Heart right ventricle (tissue), 16 donors: Measurements from ENCODE around the gene DUSP16. TPM values are rescaled to one million over a fixed set of nuclear protein-coding genes. Genes with fewer than 3 reads are reported as not detected.

Experiments
- ATAC-seq, 8 donors: fragments of 200-7000 bp; cut with Tn5 transposase; one replicate each; pipeline ENCODE4 v1.9.1; 2020; ENCODE audit warnings: mild to moderate bottlenecking in 8 of 8, moderate library complexity in 8 of 8, moderate number of reproducible peaks in 1 of 8
- DNase-seq, 2 donors: peaks; one replicate each; pipeline ENCODE4 v3.0.0-alpha.2; 2020
- H3K27ac ChIP-seq, 10 donors: fragments of 200-600 bp; sonication (generic) in 2 of 10; one replicate each; pipeline versions ENCODE4 v1.5.0 to v1.8.0; 2020 to 2022; ENCODE audit warnings: mild to moderate bottlenecking in 3 of 10
- H3K27me3 ChIP-seq, 7 donors: fragments of 200-600 bp; one replicate each; pipeline ENCODE4 v1.8.0; 2021 to 2022; ENCODE audit warnings: mild to moderate bottlenecking in 2 of 7
- H3K36me3 ChIP-seq, 9 donors: fragments of 200-600 bp; sonication (generic) in 1 of 9; one replicate each; pipeline versions ENCODE4 v1.5.0 to v1.8.0; 2020 to 2022; ENCODE audit warnings: mild to moderate bottlenecking in 2 of 9
- H3K4me1 ChIP-seq, 9 donors: fragments of 200-600 bp; sonication (generic) in 1 of 9; one replicate each; pipeline versions ENCODE4 v1.5.0 to v1.8.0; 2020 to 2022; ENCODE audit warnings: mild to moderate bottlenecking in 4 of 9
- H3K4me3 ChIP-seq, 10 donors: fragments of 200-600 bp; sonication (generic) in 2 of 10; one replicate each; pipeline versions ENCODE4 v1.5.0 to v1.8.0; 2020 to 2022; ENCODE audit warnings: mild to moderate bottlenecking in 7 of 10, moderate library complexity in 2 of 10
- H3K9me3 ChIP-seq, 11 donors: fragments of 200-600 bp in 10 of 11; sonication (generic) in 2 of 11; one replicate each; pipeline versions ENCODE4 v1.5.0 to v1.8.0; 2013 to 2022; ENCODE audit warnings: mild to moderate bottlenecking in 2 of 11, control low read depth in 1 of 11, moderate library complexity in 1 of 11
- CTCF ChIP-seq, 9 donors: fragments of 200-600 bp; sonication (generic) in 2 of 9; IDR thresholded peaks; one replicate each; pipeline versions ENCODE4 v1.5.0 to v1.8.0; 2021 to 2022; ENCODE audit warnings: antibody characterized with exemption in 9 of 9, mild to moderate bottlenecking in 5 of 9, moderate library complexity in 1 of 9
- WGBS, 2 donors: extraction: QIAGEN DNeasy Blood & Tissue Kit; methylation state at CpG; one replicate each; pipeline ENCODE4 v1.1.7; 2013; ENCODE audit warnings: inconsistent platforms in 1 of 2; 5-methylcytosine and 5-hydroxymethylcytosine counted together
- intact Hi-C, 10 donors: fragments of 100-400 bp; cut with DNase I; formaldehyde crosslinking; loops; one replicate each; pipeline versions ENCODE4 v1.11.1 to v1.14.2; 2022
- polyA plus RNA-seq, 2 donors: library from polyadenylated mRNA; stranded (reverse); fragments of 200-250 nt; gene quantifications; one replicate each; pipeline ENCODE4 v1.2.3, GENCODE V29; 2013
- total RNA-seq, 10 donors: library from RNA; stranded (reverse); fragmentation: NEBNext Ultra II Directional in 3 of 10; extraction: Animal tissue kit (Norgen Biotek cat#: 25700) in 3 of 10; gene quantifications; one replicate each; pipeline versions ENCODE4 v1.2.1 to v1.2.4, GENCODE V29; 2021 to 2023
- donor health status: Arrhythmogenic right ventricular cardiomyopathy.
- donor health status: ischemic (EF 13 %, LVEDD 7.1; RV severe dilation, severe dysfunction).
- donor health status: healthy with polysubstance abuse.
- donor health status: DM: no; HTN: yes; CAD: no.
- donor health status: DM: no; HTN: no; CAD: no.
- donor health status: ischemic (EF 25% LVEDD 6.9; RV normal size, moderate dysfunction).
- donor health status: ischemic (EF 25% LVEDD 5.7; RV mildly dilated, moderate dysfunction).
- donor health status: healthy.
- donor health status: DM: yes; HTN: yes; CAD: no.
- donor health status: Ischemic cardiomyopathy.
- donor health status: ischemic (EF 35%, LVEDD 5.7; RV mildly dilated, moderate dysfunction).
- donor health status: nonischemic (EF 11% LVEDD 7.7; RV severe dilation, severe dysfunction).
- donor health status: DM: yes; HTN: yes; CAD: no.
- donor health status: PGD.
- donor health status: ischemic (EF 29% LVEDD 5.4; RV normal size, mild dysfunction).
- donor health status: nonischemic (EF 23%, LVEDD 6.1; RV moderate dilation, normal function).

DUSP16 gene
- total and polyA plus RNA-seq, 12 donors, result 2.6 to 21.7 (median 15.8) TPM

- intact Hi-C loops, result no loop called here
- H3K27ac ChIP-seq, result peak overlapping the region in 1 of 10 donors; percentile 80
- H3K36me3 ChIP-seq, result peaks cover 0 to 99% (median 38%) of the 10 kb centered on the region in 9 donors
- WGBS, 2 donors, result 87 to 89% methylated on average over 6 of the region's 6 CpGs
- ATAC-seq (no peak), DNase-seq (no peak)
- no peak for TF ChIP-seq CTCF (IDR thresholded peaks at IDR 0.05)
- peaks cover 0 to 17% (median 0%) of the 10 kb centered on the region in 9 donors for H3K4me1 ChIP-seq
- H3K9me3 ChIP-seq, result no peaks in the 10 kb centered on the region
- H3K4me3 ChIP-seq, result peak overlapping the region in 1 of 10 donors; percentile 15
- no peaks in the 10 kb centered on the region for H3K27me3 ChIP-seq
These were observed 80.4 kb downstream of the DUSP16 start for GRCh38 chr12:12482150-12482761.

GRCh38 chr12:12481631-12482030 lies 81.0 kb downstream of the DUSP16 start:
- DNase-seq, result no peak
- Histone ChIP-seq H3K27ac (peak overlapping the region in 1 of 10 donors; percentile 78), H3K9me3 (no peaks in the 10 kb centered on the region), H3K27me3 (no peaks in the 10 kb centered on the region), H3K4me1 (peaks cover 0 to 17% (median 0%) of the 10 kb centered on the region in 9 donors), H3K4me3 (no peak overlapping the region), H3K36me3 (peaks cover 0 to 100% (median 44%) of the 10 kb centered on the region in 9 donors)
- intact Hi-C loops, result no loop called here
- TF ChIP-seq CTCF (IDR thresholded peaks at IDR 0.05), result no peak
- WGBS, 2 donors, result 41 to 56% methylated on average over 2 of the region's 2 CpGs
- ATAC-seq, result no peak

GRCh38 chr12:12480074-12480473 lies 82.6 kb downstream of the DUSP16 start:
- Histone ChIP-seq H3K27me3 (no peaks in the 10 kb centered on the region), H3K9me3 (no peaks in the 10 kb centered on the region), H3K27ac (peak overlapping the region in 1 of 10 donors; percentile 20), H3K36me3 (peaks cover 0 to 99% (median 40%) of the 10 kb centered on the region in 9 donors), H3K4me1 (peaks cover 0 to 29% (median 7%) of the 10 kb centered on the region in 9 donors), H3K4me3 (no peak overlapping the region)
- ATAC-seq (no peak), DNase-seq (no peak)
- TF ChIP-seq CTCF (IDR thresholded peaks at IDR 0.05), result no peak
- 98% methylated on average over 5 of the region's 5 CpGs for WGBS, 2 donors
- intact Hi-C loops, result no loop called here

GRCh38 chr12:12477532-12477890 lies 85.2 kb downstream of the DUSP16 start:
- no peak overlapping the region for H3K4me3 ChIP-seq
- H3K36me3 ChIP-seq, result peaks cover 0 to 81% (median 35%) of the 10 kb centered on the region in 9 donors
- 91 to 98% methylated on average over 14 of the region's 14 CpGs for WGBS, 2 donors
- DNase-seq (no peak), ATAC-seq (no peak)
- peak overlapping the region in 1 of 10 donors; percentile 6 for H3K27ac ChIP-seq
- H3K27me3 ChIP-seq, result no peaks in the 10 kb centered on the region
- TF ChIP-seq CTCF (IDR thresholded peaks at IDR 0.05), result no peak
- intact Hi-C loops, result no loop called here
- peaks cover 0 to 44% (median 9%) of the 10 kb centered on the region in 9 donors for H3K4me1 ChIP-seq
- no peaks in the 10 kb centered on the region for H3K9me3 ChIP-seq
